ENCODE data around the gene TMA7B.
"Not testable (repeated sequence)": the region's sequence is repeated elsewhere in the genome, so short reads cannot be mapped to it uniquely, and the experiment has no call there.

The TMA7B gene

DNA sequence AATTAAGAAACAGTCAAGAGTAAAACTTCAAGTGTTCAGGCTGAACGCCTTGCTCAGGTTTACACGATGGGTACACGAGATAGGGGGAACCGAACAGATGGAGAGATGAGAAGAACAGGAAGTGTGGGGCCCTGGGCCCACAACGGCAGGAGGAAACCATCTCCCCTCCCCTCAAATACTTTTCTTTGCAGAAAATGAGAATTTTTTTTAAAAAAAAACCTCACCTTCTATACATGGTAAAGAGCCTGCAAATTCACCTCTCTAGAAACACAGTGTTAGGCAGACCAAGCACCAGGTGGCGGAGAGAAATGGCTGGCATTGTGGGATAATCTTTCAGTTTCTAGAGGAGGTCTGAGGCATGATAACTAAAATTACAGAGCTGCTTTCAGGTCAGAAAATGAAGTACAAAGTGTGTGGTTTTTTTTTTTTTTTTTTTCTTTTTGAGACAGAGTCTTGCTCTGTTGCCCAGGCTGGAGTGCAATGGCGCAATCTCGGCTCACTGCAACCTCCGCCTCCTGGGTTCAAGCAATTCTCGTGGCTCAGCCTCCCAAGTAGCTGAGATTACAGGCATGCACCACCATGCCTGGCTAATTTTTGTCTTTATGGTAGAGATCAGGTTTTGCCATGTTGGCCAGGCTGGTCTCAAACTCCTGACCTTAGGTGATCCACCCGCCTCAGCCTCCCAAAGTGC, 8.4 kb upstream of the TMA7B start:
- H3K9ac ChIP-seq (ENCODE audit: low read length); H4K20me1 ChIP-seq (ENCODE audit: insufficient read depth, low read length); H3F3A ChIP-seq (ENCODE audit: insufficient read depth, low read length); H3K9me2 ChIP-seq (replicated peaks; ENCODE audit: insufficient read depth, low read length); H3K79me2 ChIP-seq (ENCODE audit: low read length); H3K36me3 ChIP-seq (replicated peaks; ENCODE audit: insufficient read depth, low read length); H3K27me3 ChIP-seq (replicated peaks; ENCODE audit: insufficient read depth, low read length); H2AFZ ChIP-seq (ENCODE audit: low read length); H3K4me3 ChIP-seq (ENCODE audit: low read length); H3K9me3 ChIP-seq (replicated peaks; ENCODE audit: insufficient read depth, low read length): not testable (repeated sequence)
- Histone ChIP-seq H3K27ac (ENCODE audit: low read length) (peak overlapping the region; percentile 58; the same call in 1 of the 2 replicates), H3K4me1 (ENCODE audit: low read length) (peaks cover 32% of the 10 kb centered on the region), H3K4me2 (ENCODE audit: low read depth, low read length) (peak overlapping the region; percentile 57; the same call in 1 of the 2 replicates)
- TF ChIP-seq, protein P1, sequence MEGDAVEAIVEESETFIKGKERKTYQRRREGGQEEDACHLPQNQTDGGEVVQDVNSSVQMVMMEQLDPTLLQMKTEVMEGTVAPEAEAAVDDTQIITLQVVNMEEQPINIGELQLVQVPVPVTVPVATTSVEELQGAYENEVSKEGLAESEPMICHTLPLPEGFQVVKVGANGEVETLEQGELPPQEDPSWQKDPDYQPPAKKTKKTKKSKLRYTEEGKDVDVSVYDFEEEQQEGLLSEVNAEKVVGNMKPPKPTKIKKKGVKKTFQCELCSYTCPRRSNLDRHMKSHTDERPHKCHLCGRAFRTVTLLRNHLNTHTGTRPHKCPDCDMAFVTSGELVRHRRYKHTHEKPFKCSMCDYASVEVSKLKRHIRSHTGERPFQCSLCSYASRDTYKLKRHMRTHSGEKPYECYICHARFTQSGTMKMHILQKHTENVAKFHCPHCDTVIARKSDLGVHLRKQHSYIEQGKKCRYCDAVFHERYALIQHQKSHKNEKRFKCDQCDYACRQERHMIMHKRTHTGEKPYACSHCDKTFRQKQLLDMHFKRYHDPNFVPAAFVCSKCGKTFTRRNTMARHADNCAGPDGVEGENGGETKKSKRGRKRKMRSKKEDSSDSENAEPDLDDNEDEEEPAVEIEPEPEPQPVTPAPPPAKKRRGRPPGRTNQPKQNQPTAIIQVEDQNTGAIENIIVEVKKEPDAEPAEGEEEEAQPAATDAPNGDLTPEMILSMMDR (IDR thresholded peaks at IDR 0.05; ENCODE audit: low read length): peak; percentile 28; the same call in 1 of the 2 replicates
- DNase-seq: peak; percentile 84

DNA sequence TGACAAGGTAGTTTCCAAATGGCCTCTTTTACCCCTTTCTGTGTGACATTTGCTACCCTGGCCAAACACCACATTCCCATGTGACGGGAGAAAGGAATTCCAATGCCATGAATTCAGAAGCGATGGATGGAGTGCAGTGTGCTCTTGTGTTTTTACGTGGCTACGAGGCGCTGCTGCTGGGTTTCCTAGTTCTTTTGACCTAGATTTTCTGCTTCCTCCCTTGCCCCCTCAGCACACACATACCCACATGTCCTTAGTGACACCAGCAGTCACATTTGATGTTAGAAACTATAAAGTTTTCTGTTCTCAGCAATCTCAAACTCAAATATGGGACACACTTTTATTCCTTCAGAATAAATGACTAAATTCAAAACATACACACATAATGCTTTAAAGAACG, 7.8 kb upstream of the TMA7B start:
- Histone ChIP-seq H4K20me1 (ENCODE audit: insufficient read depth, low read length) (no peaks in the 10 kb centered on the region), H2AFZ (ENCODE audit: low read length) (no peak overlapping the region), H3K79me2 (ENCODE audit: low read length) (no peaks in the 10 kb centered on the region), H3K9me3 (replicated peaks; ENCODE audit: insufficient read depth, low read length) (no peaks in the 10 kb centered on the region), H3K36me3 (replicated peaks; ENCODE audit: insufficient read depth, low read length) (no peaks in the 10 kb centered on the region), H3K9ac (ENCODE audit: low read length) (no peak overlapping the region), H3F3A (ENCODE audit: insufficient read depth, low read length) (peaks cover 13% of the 10 kb centered on the region), H3K27ac (ENCODE audit: low read length) (no peak overlapping the region; the same call in 1 of the 2 replicates), H3K4me1 (ENCODE audit: low read length) (peaks cover 31% of the 10 kb centered on the region), H3K4me3 (ENCODE audit: low read length) (no peak overlapping the region), H3K4me2 (ENCODE audit: low read depth, low read length) (no peak overlapping the region), H3K27me3 (replicated peaks; ENCODE audit: insufficient read depth, low read length) (no peaks in the 10 kb centered on the region), H3K9me2 (replicated peaks; ENCODE audit: insufficient read depth, low read length) (no peaks in the 10 kb centered on the region)
- no peak for TF ChIP-seq EZH2 (optimal IDR thresholded peaks at IDR 0.05; ENCODE audit: low read depth, low read length)
- TF ChIP-seq EZH2phosphoT487 (IDR thresholded peaks at IDR 0.05; ENCODE audit: low read length): no peak
- TF ChIP-seq, protein P1 (IDR thresholded peaks at IDR 0.05; ENCODE audit: low read length): no peak
- no peak for DNase-seq

DNA sequence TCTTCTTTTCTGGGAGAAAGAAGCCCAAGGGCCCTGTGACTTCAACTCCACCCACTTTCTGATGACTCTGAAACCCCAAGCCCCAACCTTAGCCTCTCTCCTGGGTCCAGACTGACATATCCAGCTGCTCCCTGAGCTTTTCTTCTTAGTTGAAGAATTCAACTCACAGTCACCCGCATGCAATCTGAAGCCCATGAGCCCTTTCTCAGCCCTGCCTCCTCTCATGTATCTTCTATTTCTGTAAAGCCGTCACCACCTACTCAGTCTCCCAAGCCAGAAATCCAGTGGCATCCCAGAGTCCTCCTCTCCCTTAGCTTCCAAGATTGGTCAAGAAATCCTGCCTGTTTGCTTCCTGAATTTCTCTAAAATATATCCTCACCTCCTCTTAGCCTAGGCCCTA, 7.1 kb upstream of the TMA7B start:
- H3K79me2 ChIP-seq (ENCODE audit: low read length): no peaks in the 10 kb centered on the region
- no peak overlapping the region for H3K9ac ChIP-seq (ENCODE audit: low read length)
- H3K9me3 ChIP-seq (replicated peaks; ENCODE audit: insufficient read depth, low read length): no peaks in the 10 kb centered on the region
- no peaks in the 10 kb centered on the region for H3K36me3 ChIP-seq (replicated peaks; ENCODE audit: insufficient read depth, low read length)
- TF ChIP-seq EZH2 (optimal IDR thresholded peaks at IDR 0.05; ENCODE audit: low read depth, low read length) (no peak), EZH2phosphoT487 (IDR thresholded peaks at IDR 0.05; ENCODE audit: low read length) (no peak)
- TF ChIP-seq, protein P1 (IDR thresholded peaks at IDR 0.05; ENCODE audit: low read length): no peak
- H3K4me1 ChIP-seq (ENCODE audit: low read length): peaks cover 30% of the 10 kb centered on the region
- H3F3A ChIP-seq (ENCODE audit: insufficient read depth, low read length): peaks cover 20% of the 10 kb centered on the region
- DNase-seq: no peak
- H2AFZ ChIP-seq (ENCODE audit: low read length): no peak overlapping the region
- no peak overlapping the region for H3K4me3 ChIP-seq (ENCODE audit: low read length)
- no peak overlapping the region for H3K27ac ChIP-seq (ENCODE audit: low read length)
- H3K27me3 ChIP-seq (replicated peaks; ENCODE audit: insufficient read depth, low read length): no peaks in the 10 kb centered on the region
- H3K4me2 ChIP-seq (ENCODE audit: low read depth, low read length): no peak overlapping the region
- no peaks in the 10 kb centered on the region for H3K9me2 ChIP-seq (replicated peaks; ENCODE audit: insufficient read depth, low read length)
- H4K20me1 ChIP-seq (ENCODE audit: insufficient read depth, low read length): no peaks in the 10 kb centered on the region
